ENCODE measurements around the gene SH3PXD2A.

DNA sequence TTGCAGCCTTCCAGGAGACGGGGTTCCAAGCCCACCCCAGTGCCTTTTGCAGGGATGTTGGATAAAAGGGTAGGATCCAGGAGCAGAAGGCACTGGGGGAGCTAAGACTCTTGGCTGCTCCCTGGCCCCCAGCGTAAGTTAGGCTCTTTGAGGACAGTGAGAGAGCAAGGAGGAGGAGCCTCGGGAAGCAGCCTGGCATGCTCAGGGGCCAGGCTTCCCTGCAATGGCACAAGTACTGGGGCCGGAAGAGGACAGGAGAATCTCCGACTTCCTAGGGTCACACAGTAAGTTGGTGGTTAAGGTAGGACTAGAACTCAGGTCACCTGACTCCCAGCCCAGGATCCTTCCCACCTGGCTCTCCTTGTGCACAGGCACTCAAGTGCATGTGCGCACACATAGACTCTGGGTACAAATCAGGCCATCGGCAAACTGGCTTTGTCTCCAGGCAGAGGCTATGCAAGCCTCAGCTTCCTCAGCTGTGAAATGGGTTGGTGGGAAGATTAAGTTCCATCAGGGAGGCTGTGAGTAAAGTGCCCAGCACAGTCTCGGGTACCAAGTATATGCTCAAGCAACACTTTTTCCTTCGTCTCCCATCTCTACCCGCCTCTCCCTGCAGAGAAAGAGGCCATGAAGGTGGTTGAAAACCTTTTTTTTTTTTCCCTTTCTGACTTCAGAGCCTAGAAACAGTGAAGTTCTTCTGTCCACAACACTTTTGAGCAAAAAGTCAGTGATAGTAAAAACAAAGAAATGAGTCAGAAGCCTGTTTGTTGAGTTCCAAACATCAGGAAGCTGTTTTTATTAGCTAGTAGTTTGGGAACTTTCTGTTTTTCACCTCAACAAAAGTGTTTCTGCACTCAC, 282.8 kb downstream of the SH3PXD2A start:
- no peak for TF ChIP-seq CTCF (IDR thresholded peaks at IDR 0.05)
- no peak for TF ChIP-seq POLR2A (IDR thresholded peaks at IDR 0.05)
